Activated CD4-positive, alpha-beta T cell treated with anti-CD3 and anti-CD28 coated beads for 48 hours (primary cell): ENCODE measurements around the gene TMEM63B.
"Not testable (repeated sequence)": the region's sequence is repeated elsewhere in the genome, so short reads cannot be mapped to it uniquely, and the experiment has no call there.

Experiments
- DNase-seq: peaks from one replicate; pipeline ENCODE4 v3.0.0-alpha.2; 2020

The TMEM63B gene

GRCh38 chr6:44117397-44118128 is 9.8 kb upstream of the TMEM63B start:
- DNase-seq = no peak

- no peak for DNase-seq
These were observed 7.6 kb upstream of the TMEM63B start for GRCh38 chr6:44119704-44120262.

DNA sequence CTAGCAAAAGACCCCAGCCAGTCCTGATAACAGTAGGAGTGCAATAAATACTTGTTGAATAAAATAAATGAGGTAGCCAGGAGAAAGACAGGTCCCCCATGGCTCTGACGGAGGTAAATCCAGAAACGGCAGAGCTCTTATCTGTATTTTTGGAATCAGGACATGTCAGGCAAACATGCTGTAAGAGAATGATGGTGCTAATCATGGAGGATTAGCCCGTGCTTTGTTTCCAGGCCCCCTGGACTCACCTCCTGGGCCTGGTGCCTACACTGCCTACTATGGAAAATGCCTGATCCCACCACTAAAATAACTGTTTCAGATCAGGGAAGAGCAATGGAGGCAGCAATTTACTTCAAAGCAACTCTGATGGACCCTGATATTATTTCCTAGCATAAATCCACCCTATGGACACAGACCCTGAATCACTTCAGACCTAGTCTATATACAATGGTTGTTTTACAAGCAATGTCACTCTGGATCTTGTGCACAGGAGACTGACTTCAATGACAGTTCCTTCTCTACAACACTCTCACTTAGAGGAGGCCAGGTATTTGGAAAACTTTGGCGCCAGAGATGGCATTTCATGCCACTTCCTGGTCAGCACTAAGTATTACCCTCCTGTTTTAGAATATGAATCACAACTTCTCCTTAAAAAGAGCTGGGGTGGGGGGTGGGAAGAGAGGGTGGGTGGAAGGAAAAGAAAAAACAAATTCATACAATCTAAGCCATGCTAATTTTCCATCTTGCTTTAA is 6.5 kb upstream of the TMEM63B start:
- no peak for DNase-seq

DNA sequence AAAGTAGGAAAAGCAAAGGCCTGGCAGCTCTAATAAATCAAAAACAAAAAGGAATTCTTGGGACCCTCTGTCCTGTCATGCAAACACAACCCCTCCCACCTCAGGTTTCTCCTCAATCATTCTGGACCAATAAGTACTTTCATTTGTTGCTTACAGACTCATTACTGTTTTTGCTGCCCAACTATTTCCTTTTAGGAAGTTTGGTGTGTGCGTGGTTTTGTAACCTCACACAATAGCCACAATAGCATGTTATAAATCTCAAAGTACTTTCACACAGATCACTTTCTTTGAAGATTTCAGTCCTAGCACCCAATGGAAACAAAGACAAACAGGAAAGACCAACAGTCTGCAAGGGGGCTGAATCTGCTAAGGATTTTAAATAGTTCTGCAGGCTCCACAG is 4.6 kb upstream of the TMEM63B start:
- DNase-seq = no peak

- no peak for DNase-seq
These were observed 3.8 kb upstream of the TMEM63B start for GRCh38 chr6:44123544-44123943.

DNA sequence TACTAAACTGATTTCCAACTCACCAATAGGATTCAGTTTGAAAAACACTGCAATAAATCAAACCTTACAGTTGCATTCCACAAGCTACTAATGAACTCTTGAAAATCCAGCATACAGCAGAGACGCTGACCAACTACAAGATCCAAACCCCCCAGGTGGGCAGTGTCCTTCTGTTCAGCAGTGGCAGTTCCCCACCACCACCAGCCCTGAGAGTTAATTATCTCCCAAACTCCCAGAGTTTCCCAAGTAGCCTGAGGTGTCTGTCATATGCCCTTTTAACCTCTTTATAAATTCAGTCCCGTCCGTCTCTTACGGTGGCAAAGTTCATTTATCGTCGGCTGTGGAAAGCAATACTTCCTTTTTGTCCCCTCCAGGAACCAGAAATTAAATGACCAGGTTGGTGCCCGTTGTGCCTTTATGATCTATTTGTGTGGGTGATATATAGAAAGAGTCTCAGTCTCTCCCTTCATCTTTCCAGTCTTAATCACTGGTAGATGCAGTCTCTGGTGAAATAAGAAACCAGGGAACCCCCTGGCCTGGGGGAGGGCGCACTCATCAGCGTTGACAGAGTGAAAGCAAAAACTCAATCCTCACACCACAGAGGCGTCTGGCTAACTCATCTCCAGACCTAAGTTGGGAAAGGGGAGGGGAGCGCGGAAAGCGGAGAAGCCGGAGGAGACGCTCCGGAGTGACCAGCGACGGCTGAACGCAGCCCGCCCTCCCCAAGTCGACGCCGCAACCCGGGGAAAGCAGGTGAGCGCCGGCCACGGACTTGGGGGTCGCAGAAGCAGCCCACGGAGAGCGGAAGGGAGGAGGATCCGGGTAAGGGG is 819 bp upstream of the TMEM63B start:
- DNase-seq = peak; percentile 89

GRCh38 chr6:44128020-44128917 is 915 bp downstream of the TMEM63B start:
- peak; percentile 36 for DNase-seq

DNA sequence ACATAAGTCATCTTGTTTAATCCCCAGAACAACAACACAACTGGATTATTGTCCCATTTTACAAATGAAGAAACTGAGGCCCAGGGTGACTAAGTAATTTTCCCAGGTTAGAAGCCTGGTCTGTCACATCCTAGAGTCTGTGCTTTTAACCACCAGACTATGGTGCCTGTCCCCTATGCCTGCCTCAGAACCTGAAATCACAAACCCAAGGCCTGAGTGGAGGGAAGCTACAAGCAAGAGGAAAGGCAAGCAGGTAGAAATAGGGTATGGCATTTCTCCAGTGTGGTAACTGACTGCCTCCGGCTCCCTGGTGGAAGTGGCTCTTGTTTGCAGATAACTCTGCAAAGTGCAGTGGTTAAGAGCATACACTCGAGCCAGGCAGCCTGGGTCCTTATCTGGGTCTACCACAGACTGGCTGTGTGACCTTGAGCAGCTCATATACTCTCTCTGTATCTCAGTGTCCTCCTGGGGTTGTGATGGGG is 2.5 kb downstream of the TMEM63B start:
- DNase-seq = no peak

- DNase-seq = no peak
These were observed 4.5 kb downstream of the TMEM63B start for GRCh38 chr6:44131892-44132291.

GRCh38 chr6:44132476-44132875 is 5.1 kb downstream of the TMEM63B start:
- no peak for DNase-seq

- DNase-seq = no peak
These were observed 5.9 kb downstream of the TMEM63B start for GRCh38 chr6:44133003-44133931.

GRCh38 chr6:44133981-44134711 is 6.8 kb downstream of the TMEM63B start:
- no peak for DNase-seq

GRCh38 chr6:44135173-44135758 is 7.9 kb downstream of the TMEM63B start:
- no peak for DNase-seq

- DNase-seq = no peak
These were observed 8.5 kb downstream of the TMEM63B start for GRCh38 chr6:44135875-44136274.

GRCh38 chr6:44138717-44139350 is 11.5 kb downstream of the TMEM63B start:
- no peak for DNase-seq

GRCh38 chr6:44139351-44139743 is 12.0 kb downstream of the TMEM63B start:
- DNase-seq = no peak

DNA sequence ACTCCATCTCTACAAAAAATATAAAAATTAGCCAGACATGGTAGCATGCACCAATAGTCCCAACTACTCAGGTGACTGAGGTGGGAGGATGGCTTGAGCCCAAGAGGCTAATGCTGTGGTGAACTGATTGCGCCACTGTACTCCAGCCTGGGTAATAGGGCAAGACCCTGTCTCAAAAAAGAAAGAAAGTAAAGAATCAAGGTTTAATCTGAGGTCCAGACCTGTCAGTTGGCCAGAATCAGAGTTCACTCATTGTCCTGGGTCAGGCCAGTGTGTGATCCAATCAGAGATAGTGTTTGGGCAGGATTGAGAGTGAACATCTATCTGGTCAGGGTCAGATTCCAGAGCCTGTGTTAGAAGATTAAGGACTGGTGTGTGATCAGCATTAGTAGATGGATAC is 15.5 kb downstream of the TMEM63B start:
- no peak for DNase-seq

- no peak for DNase-seq
These were observed 16.4 kb downstream of the TMEM63B start for GRCh38 chr6:44143731-44144130.

DNA sequence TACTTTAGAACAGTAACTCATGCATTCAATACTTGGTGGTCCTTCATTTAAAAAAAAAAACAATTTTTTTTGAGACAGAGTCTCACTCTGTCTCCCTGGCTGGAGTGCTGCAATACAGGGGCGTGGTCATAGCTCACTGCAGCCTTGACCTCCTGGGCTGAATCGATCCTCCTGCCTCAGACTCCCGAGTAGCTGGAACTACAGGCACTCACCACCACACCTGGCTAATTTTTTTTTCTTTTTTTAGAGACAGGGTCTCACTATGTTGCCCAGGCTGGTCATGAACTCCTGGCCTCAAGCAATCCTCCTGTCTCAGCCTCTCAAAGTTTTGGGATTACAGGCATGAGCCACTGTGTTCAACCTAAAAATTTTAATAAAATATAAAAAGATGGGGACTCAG is 17.2 kb downstream of the TMEM63B start:
- DNase-seq = not testable (repeated sequence)
